Measurements from ENCODE around the gene YEATS2. TPM values are rescaled to one million over a fixed set of nuclear protein-coding genes. Genes with fewer than 3 reads are reported as not detected.

The YEATS2 gene
- total and polyA plus RNA-seq, 2 donors (not counting 1 experiment from before 2014, with no cell fraction given), result 25.0 to 28.7 TPM

DNA sequence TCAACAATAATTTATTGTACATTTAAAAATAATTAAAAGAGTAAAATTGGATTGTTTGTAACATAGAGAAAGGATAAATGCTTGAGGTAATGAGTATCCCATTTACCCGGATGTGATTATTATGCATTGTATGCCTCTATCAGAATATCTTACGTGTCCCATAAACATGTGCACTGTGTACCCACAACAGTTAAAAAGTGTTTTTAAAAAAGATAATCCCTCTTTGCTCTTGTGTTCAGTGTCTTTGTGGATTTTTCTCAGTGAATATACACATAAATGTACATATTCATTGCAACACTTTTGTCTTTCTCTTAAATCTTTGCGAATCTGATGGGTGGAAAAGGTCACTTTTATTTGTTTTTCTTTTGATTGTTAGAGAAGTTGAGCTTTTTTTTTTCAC, 20.4 kb downstream of the YEATS2 start:
- Histone ChIP-seq H3K4me2 (ENCODE audit: extremely low read depth, insufficient read depth, low read length) (no peak overlapping the region), H3K9me3 (ENCODE audit: control insufficient read depth, insufficient read depth, low read depth, low read length) (no peaks in the 10 kb centered on the region), H3K27ac (ENCODE audit: insufficient read depth, low read length) (no peak overlapping the region), H2AFZ (ENCODE audit: low read length) (no peak overlapping the region), H3K79me2 (ENCODE audit: control insufficient read depth, insufficient read depth, low read length) (peaks cover 15% of the 10 kb centered on the region), H4K20me1 (ENCODE audit: control insufficient read depth, extremely low read depth, insufficient read depth, low read length) (no peaks in the 10 kb centered on the region), H3K4me3 (replicated peaks in 1 of 4; ENCODE audit: control extremely low read depth in 1 of 4, insufficient read depth in 1 of 4, low read depth in 3 of 4, low read length in 4 of 4) (no peak overlapping the region), H3K27me3 (ENCODE audit: control insufficient read depth, insufficient read depth, low read length) (no peaks in the 10 kb centered on the region), H3K36me3 (ENCODE audit: control insufficient read depth, insufficient read depth, low read length) (no peaks in the 10 kb centered on the region), H3K9ac (ENCODE audit: insufficient read depth, low read length) (no peak overlapping the region), H3K4me1 (ENCODE audit: control insufficient read depth, extremely low read depth, insufficient read depth, low read length) (no peaks in the 10 kb centered on the region)
- DNase-seq (ENCODE audit: low read depth in 2 of 2), result no peak
- TF ChIP-seq CTCF (conservative IDR thresholded peaks at IDR 0.05 in 1 of 2, IDR thresholded peaks at IDR 0.05 in 1 of 2; ENCODE audit: low read depth in 1 of 2, low read length in 2 of 2) (no peak), EZH2 (IDR thresholded peaks at IDR 0.05; ENCODE audit: low read length, missing control alignments) (no peak)

- TF ChIP-seq EZH2 (IDR thresholded peaks at IDR 0.05; ENCODE audit: low read length, missing control alignments), result no peak
- no peak for TF ChIP-seq CTCF (conservative IDR thresholded peaks at IDR 0.05 in 1 of 2, IDR thresholded peaks at IDR 0.05 in 1 of 2; ENCODE audit: low read depth in 1 of 2, low read length in 2 of 2)
- H3K4me1 ChIP-seq (ENCODE audit: control insufficient read depth, extremely low read depth, insufficient read depth, low read length), result no peaks in the 10 kb centered on the region
- H3K27ac ChIP-seq (ENCODE audit: insufficient read depth, low read length), result no peak overlapping the region
- DNase-seq (ENCODE audit: low read depth in 2 of 2), result no peak
- H2AFZ ChIP-seq (ENCODE audit: low read length), result no peak overlapping the region
- H3K9ac ChIP-seq (ENCODE audit: insufficient read depth, low read length), result no peak overlapping the region
- no peaks in the 10 kb centered on the region for H4K20me1 ChIP-seq (ENCODE audit: control insufficient read depth, extremely low read depth, insufficient read depth, low read length)
- H3K79me2 ChIP-seq (ENCODE audit: control insufficient read depth, insufficient read depth, low read length), result no peaks in the 10 kb centered on the region
- H3K4me3 ChIP-seq (replicated peaks in 1 of 4; ENCODE audit: control extremely low read depth in 1 of 4, insufficient read depth in 1 of 4, low read depth in 3 of 4, low read length in 4 of 4), result no peak overlapping the region
- H3K27me3 ChIP-seq (ENCODE audit: control insufficient read depth, insufficient read depth, low read length), result no peaks in the 10 kb centered on the region
- H3K4me2 ChIP-seq (ENCODE audit: extremely low read depth, insufficient read depth, low read length), result no peak overlapping the region
- no peaks in the 10 kb centered on the region for H3K9me3 ChIP-seq (ENCODE audit: control insufficient read depth, insufficient read depth, low read depth, low read length)
- peaks cover 6% of the 10 kb centered on the region for H3K36me3 ChIP-seq (ENCODE audit: control insufficient read depth, insufficient read depth, low read length)
Observed at GRCh38 chr3:183725387-183725786, 27.8 kb downstream of the YEATS2 start.

GRCh38 chr3:183728204-183728603, 30.6 kb downstream of the YEATS2 start:
- Histone ChIP-seq H4K20me1 (ENCODE audit: control insufficient read depth, extremely low read depth, insufficient read depth, low read length) (no peaks in the 10 kb centered on the region), H2AFZ (ENCODE audit: low read length) (no peak overlapping the region), H3K27ac (ENCODE audit: insufficient read depth, low read length) (no peak overlapping the region), H3K79me2 (ENCODE audit: control insufficient read depth, insufficient read depth, low read length) (no peaks in the 10 kb centered on the region), H3K4me1 (ENCODE audit: control insufficient read depth, extremely low read depth, insufficient read depth, low read length) (no peaks in the 10 kb centered on the region), H3K9ac (ENCODE audit: insufficient read depth, low read length) (no peak overlapping the region), H3K4me2 (ENCODE audit: extremely low read depth, insufficient read depth, low read length) (no peak overlapping the region), H3K27me3 (ENCODE audit: control insufficient read depth, insufficient read depth, low read length) (no peaks in the 10 kb centered on the region), H3K9me3 (ENCODE audit: control insufficient read depth, insufficient read depth, low read depth, low read length) (no peaks in the 10 kb centered on the region), H3K36me3 (ENCODE audit: control insufficient read depth, insufficient read depth, low read length) (peaks cover 6% of the 10 kb centered on the region), H3K4me3 (replicated peaks in 1 of 4; ENCODE audit: control extremely low read depth in 1 of 4, insufficient read depth in 1 of 4, low read depth in 3 of 4, low read length in 4 of 4) (no peak overlapping the region)
- no peak for DNase-seq (ENCODE audit: low read depth in 2 of 2)
- TF ChIP-seq CTCF (conservative IDR thresholded peaks at IDR 0.05 in 1 of 2, IDR thresholded peaks at IDR 0.05 in 1 of 2; ENCODE audit: low read depth in 1 of 2, low read length in 2 of 2) (no peak), EZH2 (IDR thresholded peaks at IDR 0.05; ENCODE audit: low read length, missing control alignments) (no peak)
